SHP77 treated with DMSO at 0.1 percent for 48 hours (cell line): ENCODE results near the gene WWC2.
"Not testable (repeated sequence)": the region's sequence is repeated elsewhere in the genome, so short reads cannot be mapped to it uniquely, and the experiment has no call there.

ENCODE experiments used
- DNase-seq: peaks from one replicate; lab custom pipeline; 2025; lab: John Stamatoyannopoulos, UW

Gene WWC2

DNA sequence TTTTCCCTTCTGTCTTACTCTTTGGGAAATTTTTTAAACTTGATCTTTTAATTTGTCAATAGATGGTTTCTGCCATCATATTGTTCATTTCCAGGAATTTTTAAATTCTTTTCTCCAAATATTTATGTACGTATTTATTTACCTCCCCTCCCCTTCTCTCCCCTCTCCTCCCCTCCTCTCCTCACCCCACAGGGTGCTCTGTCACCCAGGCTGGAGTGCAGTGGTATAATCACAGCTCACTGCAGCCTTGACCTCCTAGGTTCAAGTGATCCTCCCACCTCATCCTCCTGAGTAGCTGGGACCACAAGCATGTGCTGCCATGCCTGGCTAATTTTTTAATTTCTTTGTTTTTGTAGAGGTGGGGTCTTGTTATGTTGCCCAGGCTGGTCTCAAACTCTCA is 73.8 kb downstream of the WWC2 start:
- DNase-seq = no peak

- no peak for DNase-seq
Measured at GRCh38 chr4:183173580-183174526, 74.8 kb downstream of the WWC2 start.

- no peak for DNase-seq
Measured at GRCh38 chr4:183175631-183176232, 76.7 kb downstream of the WWC2 start.

GRCh38 chr4:183177001-183177400 is 77.9 kb downstream of the WWC2 start:
- DNase-seq = no peak

DNA sequence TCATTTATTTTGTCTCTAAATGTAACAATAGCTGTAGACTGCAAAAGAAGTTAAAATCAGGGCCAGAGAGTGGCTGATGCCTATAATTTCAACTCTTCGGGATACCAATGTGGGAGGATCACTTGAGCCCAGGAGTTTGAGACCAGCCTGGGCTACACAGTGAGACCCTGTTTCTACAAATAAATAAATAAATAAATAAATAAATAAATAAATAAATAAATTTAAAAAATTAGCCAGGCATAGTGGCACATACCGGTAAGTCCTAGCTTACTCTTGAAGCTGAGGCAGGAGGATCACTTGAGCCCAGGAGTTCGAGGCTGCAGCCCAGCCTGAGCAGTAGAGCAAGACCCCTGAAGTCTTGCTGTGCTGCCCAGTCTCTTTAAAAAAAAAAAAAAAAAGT is 79.1 kb downstream of the WWC2 start:
- DNase-seq = no peak

- DNase-seq = no peak
Measured at GRCh38 chr4:183180096-183180495, 81.0 kb downstream of the WWC2 start.

- DNase-seq = no peak
Measured at GRCh38 chr4:183180621-183181020, 81.6 kb downstream of the WWC2 start.

- no peak for DNase-seq
Measured at GRCh38 chr4:183181081-183181480, 82.0 kb downstream of the WWC2 start.

DNA sequence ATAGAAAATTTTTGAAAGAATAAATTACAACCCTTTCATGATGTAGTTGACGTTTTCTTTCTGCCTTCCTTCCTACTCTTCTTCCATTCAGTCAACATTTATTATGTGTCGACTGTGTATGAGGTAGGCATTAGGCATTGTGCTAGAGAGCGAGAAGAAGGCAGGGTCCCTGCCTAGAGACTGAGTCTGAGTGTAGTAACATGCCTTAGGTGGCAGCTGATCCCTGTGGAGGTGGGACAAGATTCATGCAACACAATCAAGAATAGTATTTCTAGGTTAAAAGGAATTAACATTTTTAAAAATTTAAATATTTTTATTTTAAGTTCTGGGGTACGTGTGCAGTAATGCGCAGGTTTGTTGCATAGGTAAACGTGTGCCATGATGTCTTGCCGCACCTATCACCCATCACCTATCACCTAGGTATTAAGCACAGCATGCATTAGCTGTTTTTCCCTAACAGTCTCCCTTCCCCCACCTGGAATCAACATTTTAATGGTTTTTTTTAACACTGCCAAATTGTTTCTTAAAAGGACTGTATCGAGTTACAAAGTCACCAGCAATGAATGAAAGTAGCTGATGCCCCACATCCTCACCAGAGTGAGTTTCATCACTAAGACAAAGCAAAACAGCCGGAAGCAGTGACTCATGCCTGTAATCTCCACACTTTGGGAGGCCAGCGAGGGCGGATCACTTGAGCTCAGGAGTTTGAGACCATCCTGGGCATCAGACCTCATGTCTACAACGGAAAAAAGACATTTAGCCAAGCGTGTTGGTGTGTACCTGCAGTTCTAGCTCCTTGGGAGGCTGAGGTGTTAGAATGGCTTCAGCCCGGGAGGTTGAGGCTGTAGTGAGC is 84.0 kb downstream of the WWC2 start:
- DNase-seq = no peak

DNA sequence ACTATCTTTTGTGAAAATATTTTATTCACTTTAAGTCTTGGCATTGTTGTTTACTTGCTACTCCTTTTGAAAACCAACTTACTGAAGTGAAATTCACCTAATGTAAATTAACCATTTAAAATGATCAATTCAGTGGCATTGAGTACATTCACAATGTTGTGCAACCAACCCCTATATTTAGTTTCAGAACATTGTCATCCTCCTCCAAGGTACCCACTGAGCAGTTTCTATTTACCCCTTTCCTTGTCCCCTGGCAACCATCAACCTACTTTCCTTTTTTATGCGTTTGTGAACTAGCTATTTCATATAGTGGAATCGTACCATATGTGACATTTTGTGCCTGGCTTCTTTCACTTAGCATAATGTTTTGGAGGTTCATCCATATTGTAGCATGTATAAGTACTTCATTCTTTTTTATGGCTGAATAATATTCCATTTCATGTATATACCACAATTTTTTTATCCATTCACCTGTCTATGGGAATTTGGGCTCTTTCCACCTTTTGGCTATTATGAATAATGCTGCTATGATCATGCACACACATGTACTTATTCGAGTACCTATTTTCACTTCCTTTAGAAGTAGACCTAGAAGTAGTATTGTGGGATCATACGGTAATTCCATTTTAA is 85.0 kb downstream of the WWC2 start:
- no peak for DNase-seq

- no peak for DNase-seq
Measured at GRCh38 chr4:183185018-183185417, 86.0 kb downstream of the WWC2 start.

DNA sequence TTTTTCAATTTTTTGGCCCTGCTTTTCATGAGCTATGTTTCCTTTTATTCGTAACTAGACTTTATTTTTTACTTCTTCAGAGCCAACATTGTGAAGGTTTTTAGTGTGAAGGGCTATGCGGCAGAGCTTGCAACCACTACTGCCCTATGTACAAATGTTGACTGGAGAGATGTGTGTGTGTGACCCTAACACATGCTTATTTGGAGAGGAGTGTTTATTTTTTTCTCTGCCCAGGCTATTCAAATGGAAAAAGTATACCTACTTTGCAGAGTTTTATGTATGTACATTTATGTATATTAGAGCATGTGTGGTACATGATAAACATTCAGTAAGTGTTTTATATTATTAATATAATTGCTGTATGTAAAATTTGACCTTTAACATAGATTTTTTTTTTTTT is 86.5 kb downstream of the WWC2 start:
- DNase-seq = no peak

DNA sequence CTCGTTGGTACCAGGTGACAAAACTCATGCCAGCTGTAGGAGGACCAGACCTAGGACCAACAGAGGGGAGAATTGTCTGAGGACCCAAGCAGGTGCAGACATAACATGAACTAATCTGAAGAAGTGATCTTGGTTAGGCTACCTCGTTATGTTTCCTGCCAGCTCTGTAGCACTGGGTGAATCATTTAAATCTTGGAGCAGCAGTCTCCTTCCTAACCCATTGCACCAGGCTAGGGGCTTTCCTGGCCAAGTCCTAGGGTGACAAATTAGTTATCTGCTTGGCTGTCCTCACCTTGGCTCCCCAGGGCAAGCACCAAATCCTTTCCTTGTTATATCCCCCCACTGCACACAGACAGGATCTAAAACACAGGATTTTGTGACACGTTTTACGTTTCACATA is 87.8 kb downstream of the WWC2 start:
- DNase-seq = no peak

DNA sequence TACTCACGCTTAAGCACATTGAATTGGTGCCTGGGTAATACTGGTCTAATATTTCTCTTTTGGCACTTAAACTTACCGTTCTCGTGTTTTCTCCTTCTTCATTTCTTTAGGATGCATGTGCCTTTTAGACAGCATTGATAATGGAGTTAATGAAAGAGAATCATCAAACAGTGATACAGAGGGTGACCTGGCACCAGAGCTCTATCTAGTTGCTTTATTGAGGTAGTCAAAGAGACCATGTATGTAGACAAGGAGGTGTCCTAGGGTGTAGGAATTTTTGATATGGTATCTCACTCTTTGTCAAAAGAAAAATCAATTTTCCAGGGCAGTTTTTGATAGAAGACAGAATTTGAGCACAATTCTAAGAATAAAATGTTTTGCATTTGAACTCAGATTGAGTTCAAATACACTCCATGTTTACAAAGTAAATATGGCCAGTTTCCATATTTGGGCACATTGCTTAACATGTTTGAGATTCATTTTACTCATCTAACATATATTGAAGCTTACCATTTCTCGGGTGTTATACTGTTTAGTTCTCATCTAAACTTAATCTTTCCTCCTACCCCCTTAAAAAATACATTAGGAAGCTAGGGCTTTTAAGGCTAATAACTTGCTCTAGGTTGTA is 92.0 kb downstream of the WWC2 start:
- no peak for DNase-seq

GRCh38 chr4:183191630-183192029 is 92.6 kb downstream of the WWC2 start:
- DNase-seq = no peak

DNA sequence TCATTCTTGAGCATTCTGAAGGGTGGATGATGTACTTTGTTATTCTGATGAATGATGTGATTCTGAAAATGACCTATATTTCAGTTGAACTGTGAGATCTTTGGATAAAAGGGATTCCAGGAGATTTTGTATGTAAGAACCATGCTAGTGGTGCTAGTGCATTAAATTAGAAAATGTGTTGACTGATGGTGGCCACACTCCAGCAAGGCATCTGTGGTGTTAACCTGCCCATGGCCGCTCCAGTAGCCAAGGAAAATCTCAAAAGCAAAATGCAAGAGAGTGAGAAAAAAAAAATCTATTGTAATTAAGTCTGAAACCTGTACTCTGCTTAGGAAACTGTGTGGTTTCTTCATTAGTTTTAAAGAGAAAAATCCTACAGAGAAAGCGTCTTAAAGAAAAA is 93.5 kb downstream of the WWC2 start:
- no peak for DNase-seq

- not testable (repeated sequence) for DNase-seq
Measured at GRCh38 chr4:183193730-183194338, 94.8 kb downstream of the WWC2 start.

GRCh38 chr4:183195534-183195933 is 96.5 kb downstream of the WWC2 start:
- no peak for DNase-seq

GRCh38 chr4:183197140-183197539 is 98.1 kb downstream of the WWC2 start:
- DNase-seq = no peak

- no peak for DNase-seq
Measured at GRCh38 chr4:183200453-183200852, 101.4 kb downstream of the WWC2 start.

DNA sequence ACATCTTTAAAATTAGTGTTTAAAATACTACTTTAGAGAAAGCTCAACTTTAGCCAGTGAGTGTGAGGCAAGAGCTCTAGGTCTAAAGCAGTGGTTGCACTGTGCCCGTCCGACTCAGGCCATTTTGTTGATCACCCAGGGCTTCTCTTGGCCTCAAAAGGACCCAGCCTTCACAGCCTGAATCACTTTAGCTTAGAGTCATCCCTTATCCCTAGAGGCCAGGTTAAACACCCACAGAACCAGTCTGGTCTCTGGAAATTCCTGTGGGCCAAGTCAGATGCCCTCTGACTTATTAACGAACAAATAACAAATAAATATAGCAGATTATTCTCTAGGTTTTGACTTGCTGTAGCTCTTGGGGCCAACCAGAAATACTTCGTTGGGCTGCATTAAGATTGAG is 102.3 kb downstream of the WWC2 start:
- no peak for DNase-seq
